ENCODE data around the gene CECR2. TPM values are rescaled to one million over a fixed set of nuclear protein-coding genes. Genes with fewer than 3 reads are reported as not detected.

CECR2 gene
- total and polyA plus RNA-seq, 2 of the 8 experiments (the other 6 are each of a cell fraction or from before 2014, with no cell fraction given) = 18.3 to 123 TPM

- H3K56ac ChIP-seq (replicated peaks; ENCODE audit: insufficient read length, low read depth, low read length) = no peak overlapping the region
- no peak for TF ChIP-seq KDM1A (IDR thresholded peaks at IDR 0.05; ENCODE audit: borderline replicate concordance, low read length)
- TF ChIP-seq RAD21 (IDR thresholded peaks at IDR 0.05 in 1 of 2, conservative IDR thresholded peaks at IDR 0.05 in 1 of 2; ENCODE audit: low read depth in 2 of 2, low read length in 2 of 2) = no peak
- TF ChIP-seq SIN3A (conservative IDR thresholded peaks at IDR 0.05 in 1 of 2, IDR thresholded peaks at IDR 0.05 in 1 of 2; ENCODE audit: low read depth in 1 of 2, low read length in 2 of 2) = no peak
- TF ChIP-seq RFX5 (IDR thresholded peaks at IDR 0.05; ENCODE audit: borderline replicate concordance, low read depth, low read length) = no peak
- TF ChIP-seq SUZ12 (IDR thresholded peaks at IDR 0.05; ENCODE audit: low read length) = no peak
- DNase-seq (ENCODE audit: low read depth in 1 of 2, low spot score in 2 of 2) (no peak), FAIRE-seq (no peak)
- no peak overlapping the region for H3K4me2 ChIP-seq (ENCODE audit: insufficient read depth in 1 of 2, low read depth in 2 of 2, low read length in 2 of 2)
- no peak overlapping the region for H4K8ac ChIP-seq (ENCODE audit: extremely low read depth, insufficient read depth, low read length)
- ChIA-PET CTCF (ENCODE audit: partially characterized antibody) (no interaction called here), POLR2A (ENCODE audit: partially characterized antibody) (no interaction called here)
- H3K79me1 ChIP-seq (ENCODE audit: low read depth, low read length) = peaks cover 10% of the 10 kb centered on the region
- H4K91ac ChIP-seq (replicated peaks; ENCODE audit: insufficient read length, low read length) = no peak overlapping the region
- no peak overlapping the region for H3K14ac ChIP-seq (ENCODE audit: insufficient read length)
- no peak overlapping the region for H3K9ac ChIP-seq (replicated peaks in 1 of 4; ENCODE audit: extremely low read depth in 1 of 4, low read depth in 3 of 4, low read length in 3 of 4)
- no peak overlapping the region for H3K18ac ChIP-seq (ENCODE audit: extremely low read depth, low read length)
- H2BK12ac ChIP-seq (ENCODE audit: low read depth, low read length) = no peak overlapping the region
- no peak overlapping the region for H2BK20ac ChIP-seq (ENCODE audit: low read length)
- no peak overlapping the region for H2BK5ac ChIP-seq (ENCODE audit: low read depth, low read length)
- no peaks in the 10 kb centered on the region for H3K9me3 ChIP-seq (ENCODE audit: insufficient read depth in 2 of 2, low read depth in 1 of 2, low read length in 1 of 2)
- peaks cover 14 to 84% of the 10 kb centered on the region in 2 experiments for H3K79me2 ChIP-seq (ENCODE audit: control insufficient read depth in 1 of 2, insufficient read depth in 2 of 2, low read length in 2 of 2)
- no peak overlapping the region for H2BK15ac ChIP-seq (ENCODE audit: low read length)
- no peak overlapping the region for H4K5ac ChIP-seq (ENCODE audit: insufficient read length, low read depth, low read length)
- no peaks in the 10 kb centered on the region for H3K27me3 ChIP-seq (replicated peaks in 1 of 4; ENCODE audit: control insufficient read depth in 3 of 4, extremely low read depth in 1 of 4, insufficient read depth in 3 of 4, low read length in 3 of 4)
- peaks cover 8 to 22% of the 10 kb centered on the region in 2 experiments for H4K20me1 ChIP-seq (replicated peaks in 1 of 2; ENCODE audit: control insufficient read depth in 1 of 2, insufficient read depth in 2 of 2, low read length in 2 of 2)
- H2AFZ ChIP-seq (ENCODE audit: low read length) = no peak overlapping the region
- H3K23me2 ChIP-seq (ENCODE audit: low read depth, low read length) = no peaks in the 10 kb centered on the region
- no peak overlapping the region for H3K23ac ChIP-seq (ENCODE audit: insufficient read length)
- no peak overlapping the region for H3K27ac ChIP-seq (ENCODE audit: low read depth, low read length)
- H3K4me1 ChIP-seq (replicated peaks in 1 of 4; ENCODE audit: control insufficient read depth in 3 of 4, insufficient read depth in 4 of 4, low read length in 3 of 4) = peaks cover 0 to 12% (median 7%) of the 10 kb centered on the region in 4 experiments; a peak in 4 of 7 replicates
- H2BK120ac ChIP-seq (replicated peaks; ENCODE audit: low read depth, low read length) = no peak overlapping the region
- H2AK5ac ChIP-seq (ENCODE audit: low read depth, low read length) = no peak overlapping the region
- peaks cover 0 to 26% (median 10%) of the 10 kb centered on the region in 4 experiments; a peak in 5 of 8 replicates for H3K36me3 ChIP-seq (ENCODE audit: control insufficient read depth in 2 of 4, insufficient read depth in 4 of 4, low read length in 3 of 4)
- WGBS, 2 experiments (ENCODE audit: extremely low coverage in 1 of 2, insufficient coverage in 1 of 2, insufficient read length in 1 of 2, insufficient replicate concordance in 2 of 2, low coverage in 1 of 2, low lambda C conversion rate in 2 of 2, missing lambda C conversion rate in 1 of 2) = 92% methylated on average over 2 of the region's 2 CpGs; no CpG with 5 or more reads in 1 of the 2 experiments
- H3K4me3 ChIP-seq (ENCODE audit: extremely low read depth in 1 of 4, insufficient read depth in 2 of 4, low read depth in 3 of 4, low read length in 4 of 4) = no peak overlapping the region
- H3K4ac ChIP-seq (replicated peaks; ENCODE audit: insufficient read length, low read depth, low read length) = no peak overlapping the region
These were observed 109.9 kb downstream of the CECR2 start for GRCh38 chr22:17479135-17479534.
